ENCODE results near the gene PPP1R7. TPM values are rescaled to one million over a fixed set of nuclear protein-coding genes. Genes with fewer than 3 reads are reported as not detected.

PPP1R7 gene
- total and polyA plus RNA-seq, 2 donors from 2014 or later = 64.6 to 94.9 TPM

- Histone ChIP-seq H3K4me1 (ENCODE audit: control insufficient read depth in 2 of 3, insufficient read depth in 2 of 3, low read depth in 1 of 3, low read length in 3 of 3) (no peaks in the 10 kb centered on the region), H3K9ac (ENCODE audit: low read length in 3 of 3) (no peak overlapping the region), H3K9me3 (ENCODE audit: control insufficient read depth in 2 of 3, insufficient read depth in 1 of 3, low read length in 3 of 3) (no peaks in the 10 kb centered on the region), H3K27ac (ENCODE audit: low read depth in 2 of 2, low read length in 2 of 2) (no peak overlapping the region), H3K4me3 (ENCODE audit: low read length in 3 of 3) (no peak overlapping the region), H3K27me3 (ENCODE audit: control insufficient read depth, insufficient read depth, low read length) (no peaks in the 10 kb centered on the region), H3K36me3 (ENCODE audit: control insufficient read depth in 2 of 3, insufficient read depth in 3 of 3, low read length in 3 of 3) (no peaks in the 10 kb centered on the region)
- no peak for TF ChIP-seq CTCF (IDR thresholded peaks at IDR 0.05; ENCODE audit: borderline replicate concordance, extremely low read depth, insufficient read depth)
- FAIRE-seq (no peak), DNase-seq (no peak)
- intact Hi-C loops (cut with DNase I) = no loop called here
These were observed 54.2 kb downstream of the PPP1R7 start for GRCh38 chr2:241204490-241204889.

- H3K36me3 ChIP-seq (ENCODE audit: control insufficient read depth in 2 of 3, insufficient read depth in 3 of 3, low read length in 3 of 3) = no peaks in the 10 kb centered on the region
- H3K9me3 ChIP-seq (ENCODE audit: control insufficient read depth in 2 of 3, insufficient read depth in 1 of 3, low read length in 3 of 3) = no peaks in the 10 kb centered on the region
- no peak overlapping the region for H3K4me3 ChIP-seq (ENCODE audit: low read length in 3 of 3)
- TF ChIP-seq CTCF (IDR thresholded peaks at IDR 0.05; ENCODE audit: borderline replicate concordance, extremely low read depth, insufficient read depth) = no peak
- no peak overlapping the region for H3K9ac ChIP-seq (ENCODE audit: low read length in 3 of 3)
- H3K27ac ChIP-seq (ENCODE audit: low read depth in 2 of 2, low read length in 2 of 2) = no peak overlapping the region
- FAIRE-seq = no peak
- H3K27me3 ChIP-seq (ENCODE audit: control insufficient read depth, insufficient read depth, low read length) = no peaks in the 10 kb centered on the region
- no peaks in the 10 kb centered on the region for H3K4me1 ChIP-seq (ENCODE audit: control insufficient read depth in 2 of 3, insufficient read depth in 2 of 3, low read depth in 1 of 3, low read length in 3 of 3)
- intact Hi-C loops (cut with DNase I) = no loop called here
- no peak for DNase-seq
These were observed 54.8 kb downstream of the PPP1R7 start for GRCh38 chr2:241205086-241205485.

GRCh38 chr2:241207151-241207550 is 56.9 kb downstream of the PPP1R7 start:
- FAIRE-seq = no peak
- Histone ChIP-seq H3K27ac (ENCODE audit: low read depth in 2 of 2, low read length in 2 of 2) (no peak overlapping the region), H3K9me3 (ENCODE audit: control insufficient read depth in 2 of 3, insufficient read depth in 1 of 3, low read length in 3 of 3) (no peaks in the 10 kb centered on the region), H3K36me3 (ENCODE audit: control insufficient read depth in 2 of 3, insufficient read depth in 3 of 3, low read length in 3 of 3) (no peaks in the 10 kb centered on the region), H3K9ac (ENCODE audit: low read length in 3 of 3) (no peak overlapping the region), H3K4me3 (ENCODE audit: low read length in 3 of 3) (no peak overlapping the region), H3K4me1 (ENCODE audit: control insufficient read depth in 2 of 3, insufficient read depth in 2 of 3, low read depth in 1 of 3, low read length in 3 of 3) (no peaks in the 10 kb centered on the region), H3K27me3 (ENCODE audit: control insufficient read depth, insufficient read depth, low read length) (no peaks in the 10 kb centered on the region)
- no peak for DNase-seq
- intact Hi-C loops (cut with DNase I) = no loop called here
- no peak for TF ChIP-seq CTCF (IDR thresholded peaks at IDR 0.05; ENCODE audit: borderline replicate concordance, extremely low read depth, insufficient read depth)

GRCh38 chr2:241207641-241208040 is 57.4 kb downstream of the PPP1R7 start:
- no peaks in the 10 kb centered on the region for H3K27me3 ChIP-seq (ENCODE audit: control insufficient read depth, insufficient read depth, low read length)
- no peak for FAIRE-seq

More at GRCh38 chr2:241207641-241208040, 57.4 kb downstream of the PPP1R7 start:
- Histone ChIP-seq H3K4me1 (ENCODE audit: control insufficient read depth in 2 of 3, insufficient read depth in 2 of 3, low read depth in 1 of 3, low read length in 3 of 3) (no peaks in the 10 kb centered on the region), H3K9me3 (ENCODE audit: control insufficient read depth in 2 of 3, insufficient read depth in 1 of 3, low read length in 3 of 3) (no peaks in the 10 kb centered on the region), H3K36me3 (ENCODE audit: control insufficient read depth in 2 of 3, insufficient read depth in 3 of 3, low read length in 3 of 3) (no peaks in the 10 kb centered on the region), H3K9ac (ENCODE audit: low read length in 3 of 3) (no peak overlapping the region), H3K4me3 (ENCODE audit: low read length in 3 of 3) (no peak overlapping the region), H3K27ac (ENCODE audit: low read depth in 2 of 2, low read length in 2 of 2) (no peak overlapping the region)
- no peak for DNase-seq
- TF ChIP-seq CTCF (IDR thresholded peaks at IDR 0.05; ENCODE audit: borderline replicate concordance, extremely low read depth, insufficient read depth) = no peak
- intact Hi-C loops (cut with DNase I) = no loop called here

Measured in kidney (tissue), 14 donors.